Vagina (tissue), 2 donors: Measurements from ENCODE around the gene MRPS10. TPM values are rescaled to one million over a fixed set of nuclear protein-coding genes. Genes with fewer than 3 reads are reported as not detected.
"Not testable (repeated sequence)": the region's sequence is repeated elsewhere in the genome, so short reads cannot be mapped to it uniquely, and the experiment has no call there.

Experiments used
- DNase-seq, 2 donors: peaks; one replicate each; pipeline ENCODE4 v3.0.0-alpha.2; 2017; ENCODE audit errors: extremely low spot score in 2 of 2
- H3K27ac ChIP-seq: fragments of 200-600 bp; sonication (generic); one replicate; pipeline ENCODE4 v1.5.1; 2019
- H3K27me3 ChIP-seq: fragments of 200-600 bp; sonication (generic); one replicate; pipeline ENCODE4 v1.5.1; 2019
- H3K36me3 ChIP-seq, 2 donors: fragments of 200-600 bp; sonication (generic); one replicate each; pipeline ENCODE4 v1.5.1; 2017 to 2019
- H3K4me1 ChIP-seq: fragments of 200-600 bp; sonication (generic); one replicate; pipeline ENCODE4 v1.5.1; 2019
- H3K4me3 ChIP-seq, 2 donors: fragments of 200-600 bp; sonication (generic); 1 replicate in 1 of 2; 2 replicates in 1 of 2; pipeline ENCODE4 v1.5.1; 2016 to 2019
- H3K9me3 ChIP-seq: fragments of 200-600 bp; sonication (generic); one replicate; pipeline ENCODE4 v1.5.1; 2019
- POLR2A ChIP-seq, 2 donors: fragments of 450-650 bp; IDR thresholded peaks; one replicate each; pipeline ENCODE4 v1.6.1; 2017; ENCODE audit warnings: antibody characterized with exemption in 2 of 2, mild to moderate bottlenecking in 2 of 2, moderate library complexity in 2 of 2
- POLR2AphosphoS5 ChIP-seq, 2 donors: sonication (generic); formaldehyde crosslinking; IDR thresholded peaks; one replicate each; pipeline ENCODE4 v1.9.0; 2017; ENCODE audit warnings: antibody characterized with exemption in 2 of 2, mild to moderate bottlenecking in 2 of 2, low read depth in 1 of 2; ENCODE audit not compliant: insufficient read depth in 1 of 2
- intact Hi-C: fragments of 100-400 bp; cut with DNase I; formaldehyde crosslinking; loops from one replicate; pipeline ENCODE4 v1.15.1; 2023
- total RNA-seq: library from RNA; depleted of rRNA; stranded (reverse); fragments of >200 nt; gene quantifications from one replicate; pipeline ENCODE4 v1.2.3, GENCODE V29; 2016
- TF ChIP-seq, protein P1 (sequence below), 3 experiments: fragments of 450-650 bp in 2 of 3; fragments of 200-600 bp in 1 of 3; sonication (generic) in 1 of 3; IDR thresholded peaks; one replicate each; pipeline ENCODE4 v1.5.1; 2017 to 2019; ENCODE audit warnings: antibody characterized with exemption in 3 of 3, mild to moderate bottlenecking in 2 of 3, moderate library complexity in 2 of 3

The MRPS10 gene
- total RNA-seq, 1 donor from 2014 or later, result 21.4 TPM

DNA sequence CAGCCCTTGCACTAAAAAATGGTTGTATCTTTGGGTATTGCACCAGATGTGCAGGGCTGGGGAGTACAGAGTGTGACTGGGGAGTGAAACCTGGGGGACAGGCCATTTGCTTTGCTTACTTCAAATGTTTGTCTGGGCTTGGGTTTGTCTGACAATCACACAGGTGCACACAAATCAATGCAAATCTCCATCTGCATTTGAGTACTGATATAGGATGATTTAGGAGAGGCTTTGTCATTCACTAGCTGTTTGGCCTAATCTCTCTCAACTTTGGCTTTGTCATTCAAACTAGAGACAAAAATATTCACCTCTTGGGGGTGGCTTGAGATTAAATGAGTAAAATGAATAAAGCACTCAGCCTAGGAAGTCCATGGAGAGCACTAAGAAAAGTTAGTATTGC is 40.7 kb downstream of the MRPS10 start:
- TF ChIP-seq, protein P1, sequence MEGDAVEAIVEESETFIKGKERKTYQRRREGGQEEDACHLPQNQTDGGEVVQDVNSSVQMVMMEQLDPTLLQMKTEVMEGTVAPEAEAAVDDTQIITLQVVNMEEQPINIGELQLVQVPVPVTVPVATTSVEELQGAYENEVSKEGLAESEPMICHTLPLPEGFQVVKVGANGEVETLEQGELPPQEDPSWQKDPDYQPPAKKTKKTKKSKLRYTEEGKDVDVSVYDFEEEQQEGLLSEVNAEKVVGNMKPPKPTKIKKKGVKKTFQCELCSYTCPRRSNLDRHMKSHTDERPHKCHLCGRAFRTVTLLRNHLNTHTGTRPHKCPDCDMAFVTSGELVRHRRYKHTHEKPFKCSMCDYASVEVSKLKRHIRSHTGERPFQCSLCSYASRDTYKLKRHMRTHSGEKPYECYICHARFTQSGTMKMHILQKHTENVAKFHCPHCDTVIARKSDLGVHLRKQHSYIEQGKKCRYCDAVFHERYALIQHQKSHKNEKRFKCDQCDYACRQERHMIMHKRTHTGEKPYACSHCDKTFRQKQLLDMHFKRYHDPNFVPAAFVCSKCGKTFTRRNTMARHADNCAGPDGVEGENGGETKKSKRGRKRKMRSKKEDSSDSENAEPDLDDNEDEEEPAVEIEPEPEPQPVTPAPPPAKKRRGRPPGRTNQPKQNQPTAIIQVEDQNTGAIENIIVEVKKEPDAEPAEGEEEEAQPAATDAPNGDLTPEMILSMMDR (IDR thresholded peaks at IDR 0.05), result no peak
- no peak for TF ChIP-seq POLR2A (IDR thresholded peaks at IDR 0.05)
- no peak for TF ChIP-seq POLR2AphosphoS5 (IDR thresholded peaks at IDR 0.05; ENCODE audit: insufficient read depth in 1 of 2, low read depth in 1 of 2)
- H3K36me3 ChIP-seq, result no peaks in the 10 kb centered on the region
- H3K27ac ChIP-seq, result no peak overlapping the region
- no peaks in the 10 kb centered on the region for H3K27me3 ChIP-seq
- no peaks in the 10 kb centered on the region for H3K9me3 ChIP-seq
- no peaks in the 10 kb centered on the region for H3K4me1 ChIP-seq
- DNase-seq, result no peak
- intact Hi-C loops, result no loop called here
- no peak overlapping the region for H3K4me3 ChIP-seq

DNA sequence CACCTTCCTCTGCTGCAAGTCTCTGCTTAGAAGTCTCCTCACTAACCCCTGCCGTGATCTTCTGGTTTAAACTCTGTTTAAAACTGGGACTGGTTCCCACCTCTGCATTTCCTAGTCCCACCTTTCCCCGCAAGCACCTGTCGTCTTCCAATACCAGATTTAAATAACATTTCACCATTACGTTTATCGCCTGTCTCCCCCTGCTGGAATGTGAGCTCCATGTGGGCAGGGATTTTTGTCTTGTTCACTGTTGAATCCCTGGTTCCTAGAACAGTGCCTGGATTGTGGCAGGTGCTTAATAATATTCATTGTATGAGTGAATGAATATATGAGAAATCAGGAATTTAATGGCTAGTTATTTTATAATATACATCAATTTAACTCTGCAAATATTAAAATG is 41.8 kb downstream of the MRPS10 start:
- H3K4me3 ChIP-seq, result no peak overlapping the region
- H3K36me3 ChIP-seq, result no peaks in the 10 kb centered on the region
- no peaks in the 10 kb centered on the region for H3K4me1 ChIP-seq
- no peak overlapping the region for H3K27ac ChIP-seq
- no peak for DNase-seq
- intact Hi-C loops, result no loop called here
- no peaks in the 10 kb centered on the region for H3K27me3 ChIP-seq
- no peak for TF ChIP-seq POLR2AphosphoS5 (IDR thresholded peaks at IDR 0.05; ENCODE audit: insufficient read depth in 1 of 2, low read depth in 1 of 2)
- no peak for TF ChIP-seq POLR2A (IDR thresholded peaks at IDR 0.05)
- TF ChIP-seq, protein P1 (IDR thresholded peaks at IDR 0.05), result no peak
- H3K9me3 ChIP-seq, result no peaks in the 10 kb centered on the region

DNA sequence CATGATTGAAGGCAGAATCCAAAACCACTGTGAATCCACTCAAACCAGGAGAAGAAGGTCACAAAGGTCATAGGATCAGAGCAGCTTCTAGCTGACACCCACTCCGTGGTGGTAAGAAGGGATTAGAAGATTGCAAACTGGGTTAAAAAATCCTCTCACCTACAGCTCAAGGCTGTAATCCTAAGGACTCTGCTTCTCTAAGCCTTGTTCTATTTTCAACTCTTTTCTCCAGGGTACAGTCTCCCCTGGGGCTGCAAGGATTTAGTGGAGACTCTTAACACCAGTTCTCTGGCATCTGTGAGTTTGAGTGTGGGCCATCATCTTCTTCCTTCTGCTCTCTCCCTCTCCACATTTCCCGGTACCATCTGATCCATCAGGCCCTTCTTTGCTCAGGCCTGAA is 44.6 kb downstream of the MRPS10 start, which contains the start of gene GUCA1A:
TSS of gene GUCA1A (plus strand) at position 264 of the 400 bp plus-strand sequence. CDS start 250 bp downstream, outside the sequence.
- H3K9me3 ChIP-seq, result no peaks in the 10 kb centered on the region
- H3K27ac ChIP-seq, result no peak within 1 kb of the TSS
- DNase-seq, result no peak
- H3K27me3 ChIP-seq, result no peaks in the 10 kb centered on the region
- intact Hi-C loops, result no loop called here
- no peaks in the 10 kb centered on the region for H3K36me3 ChIP-seq
- no peaks in the 10 kb centered on the region for H3K4me1 ChIP-seq
- no peak within 1 kb of the TSS for H3K4me3 ChIP-seq
- TF ChIP-seq POLR2A (IDR thresholded peaks at IDR 0.05) (no peak), POLR2AphosphoS5 (IDR thresholded peaks at IDR 0.05; ENCODE audit: insufficient read depth in 1 of 2, low read depth in 1 of 2) (no peak)
- TF ChIP-seq, protein P1 (IDR thresholded peaks at IDR 0.05), result no peak

DNA sequence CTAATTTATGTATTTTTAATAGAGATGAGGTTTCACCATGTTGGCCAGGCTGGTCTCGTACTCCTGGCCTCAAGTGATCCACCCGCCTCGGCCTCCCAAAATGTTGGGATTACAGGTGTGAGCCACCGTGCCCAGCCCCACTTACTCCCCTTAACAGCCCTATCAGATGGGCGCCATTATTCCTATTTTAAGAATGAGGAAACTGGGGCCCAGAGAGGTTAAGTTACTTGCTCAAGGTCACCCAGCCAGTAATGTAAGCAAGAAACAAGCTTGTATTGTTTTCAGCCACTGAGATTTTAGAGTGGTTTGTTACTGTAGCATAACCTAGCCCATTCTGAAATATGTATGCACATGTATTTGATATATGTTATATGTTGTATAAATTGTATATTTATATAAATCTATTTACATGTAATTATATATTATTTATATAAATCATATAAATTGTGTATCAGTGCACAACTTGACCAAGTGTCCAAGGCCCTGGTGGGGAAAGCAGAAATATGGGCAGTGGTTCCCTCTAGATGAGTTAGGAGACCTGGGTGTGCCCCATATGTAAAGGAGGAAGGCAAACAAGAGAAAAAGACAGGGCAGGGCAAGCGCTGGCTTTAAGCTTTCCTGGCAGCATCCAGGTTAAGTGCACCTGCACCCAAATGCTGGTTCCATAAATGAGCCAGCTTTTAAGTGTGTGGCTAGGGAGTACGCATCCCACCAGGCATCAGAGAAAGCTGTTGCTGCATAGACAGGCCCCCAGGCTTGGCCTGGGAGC is 45.7 kb downstream of the MRPS10 start:
- H3K9me3 ChIP-seq, result no peaks in the 10 kb centered on the region
- TF ChIP-seq POLR2A (IDR thresholded peaks at IDR 0.05), result no peak
- TF ChIP-seq, protein P1 (IDR thresholded peaks at IDR 0.05), result no peak
- TF ChIP-seq POLR2AphosphoS5 (IDR thresholded peaks at IDR 0.05; ENCODE audit: insufficient read depth in 1 of 2, low read depth in 1 of 2), result no peak
- intact Hi-C loops, result no loop called here

DNA sequence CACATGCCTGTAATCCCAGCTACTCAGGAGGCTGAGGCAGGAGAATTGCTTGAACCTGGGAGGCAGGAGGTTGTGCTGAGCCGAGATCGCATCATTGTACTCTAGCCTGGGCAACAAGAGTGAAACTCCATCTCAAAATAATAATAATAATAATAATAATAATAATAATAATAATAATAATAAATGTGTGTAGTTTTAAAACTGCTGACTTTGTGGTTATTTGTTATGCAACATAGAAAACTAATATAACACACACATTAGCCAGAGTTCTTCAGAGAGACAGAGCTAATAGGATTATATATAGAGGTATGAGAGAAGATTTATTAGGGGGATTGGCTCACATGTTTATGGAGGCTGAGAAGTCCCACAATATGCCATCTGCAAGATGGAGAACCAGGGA is 47.9 kb downstream of the MRPS10 start:
- intact Hi-C loops, result loop anchor here (5.0 kb wide), 1 partner anchor 92 kb away; no protein-coding TSS in a partner anchor
- not testable (repeated sequence) for H3K4me3 ChIP-seq, DNase-seq, H3K4me1 ChIP-seq, H3K27me3 ChIP-seq, H3K27ac ChIP-seq, H3K36me3 ChIP-seq, H3K9me3 ChIP-seq

More for the DNA sequence above, 45.7 kb downstream of the MRPS10 start:
- Histone ChIP-seq H3K27ac (no peak overlapping the region), H3K4me1 (no peaks in the 10 kb centered on the region), H3K4me3 (no peak overlapping the region), H3K27me3 (no peaks in the 10 kb centered on the region), H3K36me3 (no peaks in the 10 kb centered on the region)
- no peak for DNase-seq
